Measurements from ENCODE around the gene PSMB2.
A peak's percentile ranks its signal among the peaks of the same experiment; 100 is the strongest.

The PSMB2 gene

DNA sequence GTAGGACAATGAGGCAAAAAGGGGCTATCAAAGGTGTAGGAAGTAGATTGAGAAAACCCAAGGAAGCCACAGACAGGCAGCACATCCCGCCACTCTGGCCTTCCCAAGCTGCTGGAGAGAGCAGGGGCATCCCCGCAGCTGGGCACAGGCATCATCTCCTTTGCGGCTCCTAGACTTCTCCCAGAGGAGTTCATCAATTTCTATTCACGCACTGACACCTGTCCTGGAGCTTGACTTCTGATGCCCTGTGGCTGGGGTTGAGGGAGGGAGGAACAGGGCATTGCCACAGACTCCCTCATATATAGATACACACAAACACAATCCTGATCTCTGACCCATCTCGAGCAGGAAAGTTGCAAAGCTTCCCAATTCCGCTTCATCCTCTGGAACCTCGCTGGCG lies 70.1 kb downstream of the PSMB2 start:
- no peak overlapping the region for H3K4me3 ChIP-seq (ENCODE audit: low read depth, low read length)
- TF ChIP-seq ZNF837 (tag by site-specific recombination; IDR thresholded peaks at IDR 0.05) (no peak), ZNF544 (tag by site-specific recombination; IDR thresholded peaks at IDR 0.05) (no peak), ZNF324 (tag by site-specific recombination; IDR thresholded peaks at IDR 0.05) (no peak), KLF7 (tag by site-specific recombination; IDR thresholded peaks at IDR 0.05; ENCODE audit: borderline replicate concordance) (no peak), ZBTB1 (tag by site-specific recombination; IDR thresholded peaks at IDR 0.05) (no peak), TRIM28 (IDR thresholded peaks at IDR 0.05; ENCODE audit: borderline replicate concordance, low read length) (no peak), ZNF223 (tag by site-specific recombination; IDR thresholded peaks at IDR 0.05) (no peak), ZNF433 (tag by site-specific recombination; IDR thresholded peaks at IDR 0.05; ENCODE audit: low read depth) (no peak), ZNF133 (tag by site-specific recombination; IDR thresholded peaks at IDR 0.05) (no peak), ZNF596 (tag by site-specific recombination; IDR thresholded peaks at IDR 0.05) (no peak), TCF7L2 (IDR thresholded peaks at IDR 0.05; ENCODE audit: borderline replicate concordance, low read depth, low read length) (no peak), ATF2 (tag by site-specific recombination; IDR thresholded peaks at IDR 0.05; ENCODE audit: low read depth) (no peak)
- TF ChIP-seq, protein P1, sequence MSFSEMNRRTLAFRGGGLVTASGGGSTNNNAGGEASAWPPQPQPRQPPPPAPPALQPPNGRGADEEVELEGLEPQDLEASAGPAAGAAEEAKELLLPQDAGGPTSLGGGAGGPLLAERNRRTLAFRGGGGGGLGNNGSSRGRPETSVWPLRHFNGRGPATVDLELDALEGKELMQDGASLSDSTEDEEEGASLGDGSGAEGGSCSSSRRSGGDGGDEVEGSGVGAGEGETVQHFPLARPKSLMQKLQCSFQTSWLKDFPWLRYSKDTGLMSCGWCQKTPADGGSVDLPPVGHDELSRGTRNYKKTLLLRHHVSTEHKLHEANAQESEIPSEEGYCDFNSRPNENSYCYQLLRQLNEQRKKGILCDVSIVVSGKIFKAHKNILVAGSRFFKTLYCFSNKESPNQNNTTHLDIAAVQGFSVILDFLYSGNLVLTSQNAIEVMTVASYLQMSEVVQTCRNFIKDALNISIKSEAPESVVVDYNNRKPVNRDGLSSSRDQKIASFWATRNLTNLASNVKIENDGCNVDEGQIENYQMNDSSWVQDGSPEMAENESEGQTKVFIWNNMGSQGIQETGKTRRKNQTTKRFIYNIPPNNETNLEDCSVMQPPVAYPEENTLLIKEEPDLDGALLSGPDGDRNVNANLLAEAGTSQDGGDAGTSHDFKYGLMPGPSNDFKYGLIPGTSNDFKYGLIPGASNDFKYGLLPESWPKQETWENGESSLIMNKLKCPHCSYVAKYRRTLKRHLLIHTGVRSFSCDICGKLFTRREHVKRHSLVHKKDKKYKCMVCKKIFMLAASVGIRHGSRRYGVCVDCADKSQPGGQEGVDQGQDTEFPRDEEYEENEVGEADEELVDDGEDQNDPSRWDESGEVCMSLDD (tag by site-specific recombination; IDR thresholded peaks at IDR 0.05): no peak
- TF ChIP-seq, protein P2, sequence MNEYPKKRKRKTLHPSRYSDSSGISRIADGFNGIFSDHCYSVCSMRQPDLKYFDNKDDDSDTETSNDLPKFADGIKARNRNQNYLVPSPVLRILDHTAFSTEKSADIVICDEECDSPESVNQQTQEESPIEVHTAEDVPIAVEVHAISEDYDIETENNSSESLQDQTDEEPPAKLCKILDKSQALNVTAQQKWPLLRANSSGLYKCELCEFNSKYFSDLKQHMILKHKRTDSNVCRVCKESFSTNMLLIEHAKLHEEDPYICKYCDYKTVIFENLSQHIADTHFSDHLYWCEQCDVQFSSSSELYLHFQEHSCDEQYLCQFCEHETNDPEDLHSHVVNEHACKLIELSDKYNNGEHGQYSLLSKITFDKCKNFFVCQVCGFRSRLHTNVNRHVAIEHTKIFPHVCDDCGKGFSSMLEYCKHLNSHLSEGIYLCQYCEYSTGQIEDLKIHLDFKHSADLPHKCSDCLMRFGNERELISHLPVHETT (tag by site-specific recombination; IDR thresholded peaks at IDR 0.05): no peak
- CTCF ChIA-PET: interaction anchor here (0.6 to 4.5 kb wide), 10 partner anchors 15 to 202 kb away, joined by 3 to 51 read pairs (median 4); no protein-coding TSS in a partner anchor
- POLR2A ChIA-PET: interaction anchor here (0.7 kb wide), 1 partner anchor 154 kb away, joined by 3 read pairs; no protein-coding TSS in a partner anchor
- H3K36me3 ChIP-seq (ENCODE audit: control insufficient read depth in 2 of 2, insufficient read depth in 1 of 2, low read length in 2 of 2): peaks cover 0 to 11% of the 10 kb centered on the region in 2 experiments; a peak in 1 of 3 replicates
- H3K4me1 ChIP-seq (ENCODE audit: control insufficient read depth, insufficient read depth, low read length): no peaks in the 10 kb centered on the region
- no peak overlapping the region for H3K27ac ChIP-seq (ENCODE audit: extremely low read depth, low read depth, low read length)
- no peaks in the 10 kb centered on the region for H3K9me3 ChIP-seq (ENCODE audit: control insufficient read depth, insufficient read depth, low read depth, low read length)

DNA sequence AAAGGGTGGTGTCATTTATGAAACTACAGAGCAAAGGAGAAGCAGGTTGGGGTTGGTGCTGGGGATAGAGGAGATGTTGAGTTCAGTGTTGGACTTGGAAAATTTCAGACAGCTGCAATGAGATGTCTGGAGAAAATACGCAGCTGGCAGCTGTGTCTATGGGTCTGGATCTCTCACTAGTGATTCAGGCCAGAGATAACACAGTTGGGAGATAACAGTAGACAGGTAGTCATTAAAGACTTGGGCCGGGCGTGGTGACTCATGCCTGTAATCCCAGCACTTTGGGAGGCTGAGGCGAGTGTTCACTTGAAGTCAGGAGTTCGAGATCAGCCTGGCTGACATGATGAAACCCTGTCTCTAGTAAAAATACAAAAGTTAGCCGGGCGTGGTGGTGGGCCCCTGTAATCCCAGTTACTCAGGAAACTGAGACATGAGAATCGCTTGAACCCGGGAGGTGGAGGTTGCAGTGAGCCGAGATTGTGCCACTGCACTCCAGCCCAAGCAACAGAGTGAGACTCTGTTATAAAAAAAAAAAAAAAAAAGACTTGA lies 70.7 kb downstream of the PSMB2 start:
- peaks cover 0 to 17% of the 10 kb centered on the region in 2 experiments; a peak in 1 of 3 replicates for H3K36me3 ChIP-seq (ENCODE audit: control insufficient read depth in 2 of 2, insufficient read depth in 1 of 2, low read length in 2 of 2)
- no peak overlapping the region for H3K27ac ChIP-seq (ENCODE audit: extremely low read depth, low read depth, low read length)
- no peaks in the 10 kb centered on the region for H3K9me3 ChIP-seq (ENCODE audit: control insufficient read depth, insufficient read depth, low read depth, low read length)
- no peaks in the 10 kb centered on the region for H3K4me1 ChIP-seq (ENCODE audit: control insufficient read depth, insufficient read depth, low read length)
- no peak overlapping the region for H3K4me3 ChIP-seq (ENCODE audit: low read depth, low read length)
- POLR2A ChIA-PET: no interaction called here
- CTCF ChIA-PET: interaction anchor here (0.6 to 4.5 kb wide), 10 partner anchors 9 to 204 kb away, joined by 3 to 51 read pairs (median 4); no protein-coding TSS in a partner anchor
- 0 out of 2 replicates have a peak, but pooled peaks have one; percentile 17 for TF ChIP-seq ZFP69B (tag by site-specific recombination; IDR thresholded peaks at IDR 0.05)
- TF ChIP-seq BCL6B (tag by site-specific recombination; IDR thresholded peaks at IDR 0.05): no peak
- TF ChIP-seq ZNF561 (tag by site-specific recombination; IDR thresholded peaks at IDR 0.05; ENCODE audit: borderline replicate concordance): no peak
- TF ChIP-seq ZNF473 (tag by site-specific recombination; IDR thresholded peaks at IDR 0.05): no peak
- TF ChIP-seq ZNF670 (tag by site-specific recombination; IDR thresholded peaks at IDR 0.05; ENCODE audit: low read depth): no peak
- TF ChIP-seq ZNF211 (tag by site-specific recombination; IDR thresholded peaks at IDR 0.05; ENCODE audit: low read depth): no peak
- no peak for TF ChIP-seq ZNF701 (tag by site-specific recombination; IDR thresholded peaks at IDR 0.05)
- TF ChIP-seq TCF7L2 (IDR thresholded peaks at IDR 0.05; ENCODE audit: borderline replicate concordance, low read depth, low read length): no peak
- TF ChIP-seq, protein P3, sequence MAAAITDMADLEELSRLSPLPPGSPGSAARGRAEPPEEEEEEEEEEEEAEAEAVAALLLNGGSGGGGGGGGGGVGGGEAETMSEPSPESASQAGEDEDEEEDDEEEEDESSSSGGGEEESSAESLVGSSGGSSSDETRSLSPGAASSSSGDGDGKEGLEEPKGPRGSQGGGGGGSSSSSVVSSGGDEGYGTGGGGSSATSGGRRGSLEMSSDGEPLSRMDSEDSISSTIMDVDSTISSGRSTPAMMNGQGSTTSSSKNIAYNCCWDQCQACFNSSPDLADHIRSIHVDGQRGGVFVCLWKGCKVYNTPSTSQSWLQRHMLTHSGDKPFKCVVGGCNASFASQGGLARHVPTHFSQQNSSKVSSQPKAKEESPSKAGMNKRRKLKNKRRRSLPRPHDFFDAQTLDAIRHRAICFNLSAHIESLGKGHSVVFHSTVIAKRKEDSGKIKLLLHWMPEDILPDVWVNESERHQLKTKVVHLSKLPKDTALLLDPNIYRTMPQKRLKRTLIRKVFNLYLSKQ (tag by site-specific recombination; IDR thresholded peaks at IDR 0.05; ENCODE audit: borderline replicate concordance): no peak
- TF ChIP-seq ZNF394 (tag by site-specific recombination; IDR thresholded peaks at IDR 0.05; ENCODE audit: borderline replicate concordance): no peak
- peak; percentile 50; the same call in 1 of the 2 replicates for TF ChIP-seq ZNF600 (tag by site-specific recombination; IDR thresholded peaks at IDR 0.05)
- TF ChIP-seq, protein P4, sequence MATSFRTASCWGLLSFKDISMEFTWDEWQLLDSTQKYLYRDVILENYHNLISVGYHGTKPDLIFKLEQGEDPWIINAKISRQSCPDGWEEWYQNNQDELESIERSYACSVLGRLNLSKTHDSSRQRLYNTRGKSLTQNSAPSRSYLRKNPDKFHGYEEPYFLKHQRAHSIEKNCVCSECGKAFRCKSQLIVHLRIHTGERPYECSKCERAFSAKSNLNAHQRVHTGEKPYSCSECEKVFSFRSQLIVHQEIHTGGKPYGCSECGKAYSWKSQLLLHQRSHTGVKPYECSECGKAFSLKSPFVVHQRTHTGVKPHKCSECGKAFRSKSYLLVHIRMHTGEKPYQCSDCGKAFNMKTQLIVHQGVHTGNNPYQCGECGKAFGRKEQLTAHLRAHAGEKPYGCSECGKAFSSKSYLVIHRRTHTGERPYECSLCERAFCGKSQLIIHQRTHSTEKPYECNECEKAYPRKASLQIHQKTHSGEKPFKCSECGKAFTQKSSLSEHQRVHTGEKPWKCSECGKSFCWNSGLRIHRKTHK (tag by site-specific recombination; IDR thresholded peaks at IDR 0.05): no peak

Measured in HEK293 (cell line).